Astrocyte of the spinal cord (primary cell): ENCODE measurements around the gene RPL26.

Source experiments
- DNase-seq: peaks from one replicate; pipeline ENCODE4 v3.0.0; 2011; ENCODE audit warnings: low read depth, low spot score
- H3K4me3 ChIP-seq: 2 replicates; pipeline ENCODE4 v1.5.1; 2011; ENCODE audit warnings: low read depth, mild to moderate bottlenecking, low read length, moderate library complexity
- CTCF ChIP-seq: IDR thresholded peaks from 2 replicates; pipeline ENCODE4 v1.5.1; 2012; ENCODE audit warnings: low read depth, mild to moderate bottlenecking, low read length, inconsistent platforms
- in situ Hi-C: cut with HindIII; loops from 2 replicates; pipeline ENCODE4 v1.10.0; 2017; ENCODE audit warnings: low sequenced_read_pairs

The RPL26 gene

GRCh38 chr17:8345052-8345690 lies 37.8 kb downstream of the RPL26 start:
- TF ChIP-seq CTCF = no peak
- H3K4me3 ChIP-seq = no peak overlapping the region
- in situ Hi-C loops = no loop called here
- DNase-seq = no peak

DNA sequence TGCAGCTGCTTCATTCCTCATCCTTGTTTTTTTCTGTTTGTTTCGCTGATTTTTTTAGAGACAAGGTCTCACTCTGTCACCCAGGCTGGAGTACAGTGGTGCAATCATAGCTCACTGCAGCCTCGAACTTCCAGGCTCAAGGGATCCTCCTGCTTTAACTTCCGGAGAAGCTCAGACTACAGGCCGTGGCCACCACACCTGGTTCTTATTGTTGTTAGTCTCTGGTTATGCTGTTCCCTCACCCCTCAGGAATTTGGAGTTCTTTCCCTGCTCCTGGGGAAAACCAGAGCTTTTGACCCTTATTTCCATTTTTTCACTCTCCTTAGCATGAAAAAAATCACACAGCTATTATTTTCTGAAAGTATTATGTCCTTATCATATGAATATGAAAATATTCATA lies 41.5 kb downstream of the RPL26 start:
- DNase-seq = no peak
- H3K4me3 ChIP-seq = no peak overlapping the region
- in situ Hi-C loops = no loop called here
- no peak for TF ChIP-seq CTCF

GRCh38 chr17:8339540-8339939 lies 43.5 kb downstream of the RPL26 start, which contains the start of gene ODF4:
Gene ODF4 (plus strand): TSS chr17:8339840. CDS start chr17:8340052, 212 bp downstream.
- no peak for TF ChIP-seq CTCF
- DNase-seq = no peak
- no peak within 1 kb of the TSS for H3K4me3 ChIP-seq
- in situ Hi-C loops = no loop called here

DNA sequence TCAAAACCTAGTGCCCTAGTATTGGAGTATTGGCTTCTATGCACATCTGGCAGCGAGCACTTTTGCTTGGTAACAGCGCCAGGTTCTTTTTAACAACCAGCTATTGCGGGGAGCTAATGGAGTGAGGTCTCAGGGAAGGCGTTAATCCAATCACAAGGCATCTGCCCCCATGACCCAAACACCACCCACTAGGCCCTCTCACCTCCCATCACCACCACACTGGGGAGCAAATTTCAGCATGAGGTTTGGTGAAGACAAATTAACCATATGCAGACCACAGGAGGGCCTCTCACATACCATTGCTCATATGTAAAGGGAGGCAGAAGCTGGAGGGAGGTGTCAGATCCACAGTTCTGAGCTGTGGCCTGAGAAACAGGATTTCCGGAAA lies 44.2 kb downstream of the RPL26 start:
- in situ Hi-C loops = no loop called here
- DNase-seq = no peak
- no peak for TF ChIP-seq CTCF
- no peak overlapping the region for H3K4me3 ChIP-seq

- in situ Hi-C loops = no loop called here
- no peak for TF ChIP-seq CTCF
- no peak overlapping the region for H3K4me3 ChIP-seq
Observed at GRCh38 chr17:8337802-8338752, 44.9 kb downstream of the RPL26 start.

DNA sequence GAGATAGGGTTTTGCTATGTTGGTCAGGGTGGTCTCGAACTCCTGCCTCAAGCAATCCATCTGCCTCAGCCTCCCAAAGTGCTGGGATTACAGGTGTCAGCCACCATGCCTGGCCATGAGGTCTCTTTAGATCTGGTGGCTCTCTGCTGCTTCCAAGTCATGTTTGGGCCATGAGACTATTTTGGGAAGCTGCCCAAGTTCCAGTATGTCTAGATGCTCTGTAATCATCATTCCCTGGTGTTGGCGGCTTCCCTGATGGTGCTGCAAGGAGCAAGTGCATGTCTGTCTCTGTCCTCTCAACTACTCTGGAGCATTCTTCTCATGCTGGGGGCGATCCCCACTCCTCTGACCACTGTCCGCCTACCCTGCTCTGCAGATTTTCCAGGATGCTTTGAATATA lies 49.7 kb downstream of the RPL26 start:
- no peak for DNase-seq
- in situ Hi-C loops = no loop called here
- TF ChIP-seq CTCF = no peak
- H3K4me3 ChIP-seq = no peak overlapping the region

More at GRCh38 chr17:8337802-8338752, 44.9 kb downstream of the RPL26 start:
- DNase-seq = no peak
